ENCODE results near the gene AVL9.

The AVL9 gene

DNA sequence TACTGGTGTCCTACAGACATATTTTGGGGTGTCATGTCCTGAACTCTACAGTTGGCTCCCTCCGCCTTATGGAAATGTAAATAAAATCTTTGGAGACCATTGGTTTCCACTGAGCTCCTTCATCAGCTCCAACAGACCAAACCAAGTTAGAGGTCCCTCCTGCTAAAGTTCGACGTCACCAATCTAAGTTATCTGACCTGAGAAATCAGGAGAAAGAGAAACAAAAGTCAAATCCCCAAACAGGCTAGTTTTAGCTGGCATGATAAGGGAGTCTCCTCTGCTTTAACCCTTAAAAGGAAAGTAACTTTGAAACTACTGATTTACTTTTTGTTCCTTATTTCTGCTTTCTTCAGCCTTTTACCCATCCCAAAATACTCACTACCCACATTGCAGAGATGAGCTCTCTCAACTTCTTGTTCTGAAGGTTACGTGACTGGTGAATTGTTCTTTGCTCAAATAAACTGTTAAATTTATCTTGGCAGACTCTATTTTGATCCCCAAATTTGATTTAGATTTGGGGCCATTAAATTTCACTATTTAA is 39.9 kb downstream of the AVL9 start:
- no peak for DNase-seq

- DNase-seq: no peak
Observed at GRCh38 chr7:32536016-32536415, 40.7 kb downstream of the AVL9 start.

- no peak for DNase-seq
Observed at GRCh38 chr7:32536585-32536984, 41.3 kb downstream of the AVL9 start.

GRCh38 chr7:32537760-32538159 is 42.5 kb downstream of the AVL9 start:
- no peak for DNase-seq

DNA sequence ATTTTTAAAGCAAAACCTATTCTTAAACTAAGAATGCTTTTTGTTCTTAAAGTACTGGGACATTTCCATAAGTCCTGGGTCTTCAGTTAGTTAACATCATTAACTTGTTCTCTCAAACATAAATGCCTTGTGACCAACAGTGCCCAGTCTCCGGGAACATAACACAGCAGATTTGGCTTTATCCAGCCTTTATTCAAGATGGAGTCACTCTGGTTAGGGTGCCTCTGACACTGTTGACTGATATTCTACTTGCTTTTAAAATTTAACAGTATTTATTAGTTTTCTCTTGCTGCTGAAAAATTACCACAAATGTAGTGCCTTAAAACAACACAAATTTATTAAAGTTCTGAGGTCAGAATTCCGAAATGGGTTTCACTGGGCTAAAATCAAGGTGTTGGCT is 44.1 kb downstream of the AVL9 start:
- DNase-seq: no peak

DNA sequence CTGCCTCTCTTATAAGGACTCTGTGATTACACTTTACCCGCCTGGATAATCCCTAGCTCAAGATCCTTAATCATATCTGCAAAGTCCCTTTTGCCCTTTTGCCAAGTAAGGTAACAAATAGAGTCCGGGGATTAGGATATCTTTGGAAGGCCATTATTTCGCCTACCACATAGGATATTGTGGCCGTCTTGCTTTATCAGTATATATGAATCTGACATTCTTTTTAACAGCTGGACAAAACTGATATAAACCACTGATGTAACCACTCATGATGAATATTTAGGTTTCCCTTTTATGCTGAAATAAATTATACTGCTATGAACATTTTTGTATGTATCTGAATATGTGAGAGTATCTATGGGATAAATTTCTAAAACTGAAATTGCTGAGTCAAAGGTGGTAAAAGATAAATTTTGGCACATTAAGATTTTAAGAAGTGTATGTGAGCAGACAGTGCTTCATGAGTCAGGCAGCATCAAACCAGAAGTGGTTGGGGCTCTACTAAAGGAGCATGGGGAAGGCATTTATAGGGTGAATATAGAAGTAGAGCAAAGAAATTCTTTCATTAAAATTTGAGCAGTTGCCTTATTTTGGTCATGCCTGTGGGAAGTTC is 44.7 kb downstream of the AVL9 start:
- no peak for DNase-seq

DNA sequence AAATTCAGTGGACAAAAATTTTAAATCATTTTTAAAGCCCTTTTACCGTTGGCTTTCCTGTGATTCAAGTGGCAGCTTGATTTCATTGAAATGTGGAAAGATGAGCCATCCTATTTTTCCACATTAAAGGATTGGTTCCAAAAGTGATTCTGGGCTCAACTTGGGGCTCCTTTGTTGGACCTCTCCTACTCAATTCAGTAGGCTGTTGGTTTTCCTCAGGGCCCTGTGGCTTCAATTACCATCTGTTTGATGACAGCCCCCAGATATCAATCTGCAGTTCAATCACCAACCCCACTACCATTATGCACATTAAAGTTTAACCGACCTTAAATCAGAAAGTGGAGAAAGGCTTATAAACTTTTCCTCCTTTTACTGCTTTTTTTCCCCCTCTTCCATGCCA is 47.3 kb downstream of the AVL9 start:
- DNase-seq: no peak

DNA sequence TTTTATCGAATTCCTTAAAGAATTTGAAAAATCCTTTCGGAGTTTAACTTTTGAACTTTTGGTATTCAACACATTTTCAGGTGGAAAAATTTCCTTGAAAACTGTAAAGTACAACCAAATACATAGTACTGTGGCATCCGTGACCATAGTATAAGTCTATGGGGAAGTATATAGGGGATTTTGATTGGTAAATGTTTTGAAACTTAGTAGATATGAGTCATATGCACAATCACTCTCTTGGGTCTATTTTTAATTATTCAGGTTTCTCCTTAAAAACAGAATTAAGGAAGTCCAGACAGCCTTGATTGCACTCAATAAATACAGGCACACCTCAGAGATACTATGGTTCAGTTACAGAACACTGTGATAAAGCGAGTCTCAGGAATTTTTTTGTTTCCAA is 64.2 kb downstream of the AVL9 start:
- no peak for DNase-seq

DNA sequence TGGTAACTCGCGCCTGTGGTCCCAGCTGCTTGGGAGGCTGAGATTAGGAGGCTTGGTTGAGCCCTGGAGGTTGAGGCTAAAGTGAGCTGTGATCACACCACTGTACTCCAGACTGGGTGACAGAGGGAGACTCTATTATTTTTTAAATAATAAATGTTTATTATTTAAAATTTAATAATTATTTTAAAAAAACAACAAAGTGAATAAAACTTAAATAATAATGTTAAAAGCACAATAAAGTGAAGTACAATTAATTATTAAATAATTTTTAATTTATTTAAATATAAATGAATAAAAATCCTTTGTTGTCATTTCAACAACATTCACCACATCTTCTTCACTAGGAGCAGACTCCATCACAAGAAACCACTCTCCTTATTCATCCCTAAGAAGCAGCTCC is 64.8 kb downstream of the AVL9 start:
- DNase-seq: no peak

GRCh38 chr7:32561613-32562012 is 66.3 kb downstream of the AVL9 start:
- no peak for DNase-seq

DNA sequence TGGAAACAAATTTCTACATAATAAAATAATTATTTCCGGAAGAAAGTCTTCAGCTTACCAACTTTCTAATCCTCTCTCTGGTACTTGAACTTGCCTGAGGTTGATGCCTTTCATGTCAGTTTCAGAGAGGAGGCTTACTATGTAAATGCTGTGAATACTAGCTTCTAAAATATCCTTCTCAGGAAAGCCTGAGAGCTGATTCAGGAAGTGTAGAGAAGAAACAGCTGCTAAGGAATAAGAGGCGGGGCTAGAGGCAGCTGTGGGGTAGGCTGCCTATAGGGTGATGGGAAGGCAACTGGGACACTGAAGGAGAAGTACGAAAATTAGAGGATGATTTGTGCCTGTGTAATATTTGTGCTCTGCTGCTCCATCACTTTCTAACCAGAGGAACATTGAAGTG is 69.3 kb downstream of the AVL9 start:
- DNase-seq: no peak

GRCh38 chr7:32569388-32570289 is 74.3 kb downstream of the AVL9 start:
- no peak for DNase-seq

DNA sequence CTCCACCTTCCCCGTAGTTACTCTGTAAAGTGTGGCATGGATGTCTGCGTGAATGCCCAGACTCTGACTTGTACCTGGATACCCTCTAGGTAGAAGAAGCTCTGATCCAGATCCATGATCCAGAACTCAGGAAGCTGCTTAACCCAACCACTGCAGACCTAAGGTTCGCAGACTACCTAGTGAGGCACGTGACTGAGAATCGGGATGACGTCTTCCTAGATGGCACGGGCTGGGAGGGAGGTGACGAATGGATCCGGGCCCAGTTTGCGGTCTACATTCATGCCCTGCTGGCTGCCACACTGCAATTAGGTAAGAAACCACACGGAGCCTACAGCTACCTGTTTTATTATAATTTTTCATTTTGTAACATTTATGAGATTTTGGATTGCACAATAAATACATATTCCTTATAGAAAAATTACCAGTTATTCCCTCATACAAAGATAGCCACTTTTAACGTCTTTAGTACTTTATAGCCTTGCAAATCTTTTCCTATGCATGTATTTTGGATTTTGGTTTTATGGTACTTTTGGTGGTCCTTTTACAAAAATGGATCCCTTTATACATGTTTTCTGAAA is 77.9 kb downstream of the AVL9 start:
- DNase-seq: no peak

DNA sequence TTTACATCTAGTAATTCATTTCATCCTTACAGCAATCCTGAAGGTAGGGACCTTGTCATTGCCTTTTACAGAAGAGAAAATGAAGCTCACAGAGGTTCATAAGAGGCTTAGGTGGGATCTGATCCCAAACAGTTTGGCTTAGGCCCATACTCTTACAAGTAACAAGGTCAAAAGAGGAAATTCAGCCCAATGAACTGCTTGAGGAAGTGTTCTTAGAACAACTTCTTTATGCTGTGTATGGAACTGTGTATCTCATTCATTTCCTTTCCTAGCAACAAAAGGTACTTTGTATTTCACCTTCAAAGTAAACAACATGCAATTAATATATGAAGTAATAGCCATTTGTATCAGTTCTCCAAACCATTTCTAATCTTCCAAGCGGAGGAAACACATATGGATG is 79.3 kb downstream of the AVL9 start:
- DNase-seq: no peak

- DNase-seq: no peak
Observed at GRCh38 chr7:32577421-32577820, 82.1 kb downstream of the AVL9 start.

GRCh38 chr7:32579776-32580175 is 84.5 kb downstream of the AVL9 start:
- no peak for DNase-seq

- DNase-seq: no peak
Observed at GRCh38 chr7:32580646-32581045, 85.4 kb downstream of the AVL9 start.

GRCh38 chr7:32582036-32582435 is 86.7 kb downstream of the AVL9 start:
- DNase-seq: no peak

GRCh38 chr7:32583791-32584190 is 88.5 kb downstream of the AVL9 start:
- no peak for DNase-seq

DNA sequence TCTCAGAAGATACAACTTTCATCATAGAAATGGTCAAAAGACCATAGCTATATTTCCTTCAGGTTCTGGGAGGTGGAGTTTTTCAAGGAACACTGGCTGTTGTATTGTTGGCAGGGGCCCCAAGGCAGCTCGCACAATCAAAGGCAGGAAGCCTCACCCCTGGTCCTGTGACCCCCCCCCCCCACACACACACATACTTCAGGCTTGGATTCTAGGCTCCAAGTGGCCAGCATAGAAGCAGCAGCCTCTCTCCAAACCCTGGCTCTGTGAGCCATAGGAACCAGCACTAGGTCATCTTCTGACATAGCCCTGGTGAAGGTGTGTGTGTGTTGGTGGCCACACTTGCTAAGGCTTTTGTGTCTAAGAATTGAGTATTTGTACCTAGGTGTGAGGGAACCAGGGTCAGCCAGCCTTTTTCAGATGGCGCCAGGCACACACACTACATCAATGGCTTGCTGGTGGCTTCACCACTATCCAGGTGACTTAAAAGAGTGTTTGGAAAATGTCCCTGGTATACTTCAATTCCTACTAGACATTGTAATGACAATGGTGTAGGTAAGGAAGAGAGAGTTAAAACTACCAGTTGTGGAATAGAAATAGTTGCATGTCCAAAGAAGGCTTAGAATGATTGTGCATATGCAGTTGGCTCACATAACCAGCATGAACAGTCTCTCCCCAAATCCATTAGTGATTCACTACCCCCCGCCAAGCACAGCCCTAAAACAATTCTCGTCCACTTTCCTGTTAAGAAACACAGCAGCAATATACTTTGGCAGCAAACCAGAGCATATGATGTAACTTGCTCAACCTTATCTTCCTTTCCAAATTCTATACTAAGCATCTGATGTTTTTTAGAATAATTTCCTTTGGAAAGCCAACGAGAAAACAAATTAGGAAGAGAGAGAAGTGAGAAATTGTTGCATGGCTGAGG is 91.3 kb downstream of the AVL9 start:
- no peak for DNase-seq

- no peak for DNase-seq
Observed at GRCh38 chr7:32587411-32587948, 92.2 kb downstream of the AVL9 start.

DNA sequence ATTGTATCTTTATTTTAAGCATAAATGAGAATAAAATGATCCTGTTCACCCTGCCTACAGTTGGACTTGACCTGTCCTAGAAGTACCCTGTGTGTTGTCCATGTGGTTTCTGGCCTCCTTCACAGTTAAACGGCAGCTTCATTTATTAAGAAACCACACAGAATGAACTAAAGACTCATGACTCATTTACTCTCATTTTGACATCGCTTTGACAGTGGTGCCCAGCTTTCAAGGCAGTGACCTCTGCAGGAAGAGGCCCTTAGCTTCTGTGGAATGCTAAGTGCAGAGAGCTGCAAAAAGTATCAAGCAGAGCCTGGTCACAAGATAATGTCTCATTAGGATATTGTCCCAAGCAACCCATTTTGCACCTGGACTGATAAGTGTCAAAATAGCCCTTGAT is 93.4 kb downstream of the AVL9 start:
- DNase-seq: no peak

DNA sequence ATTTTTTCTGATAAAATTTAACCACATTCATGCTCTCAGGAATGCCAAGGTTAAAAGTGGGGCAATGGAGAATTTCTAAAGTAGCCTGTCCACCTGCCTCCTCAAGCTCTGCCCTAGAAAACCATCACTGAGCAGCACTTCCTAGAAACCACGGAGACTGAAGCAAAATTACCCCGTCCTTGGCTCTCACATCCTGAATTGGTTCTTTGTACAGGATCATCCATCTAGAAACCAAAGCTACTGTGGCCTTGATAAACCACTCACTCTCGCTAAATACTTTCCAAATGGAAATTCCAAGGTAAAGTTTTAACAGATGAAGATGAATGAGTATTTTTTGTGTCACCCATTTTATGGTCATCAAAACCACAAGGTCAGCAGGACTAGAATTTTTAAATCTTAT is 96.6 kb downstream of the AVL9 start:
- no peak for DNase-seq
